BLaER1 treated with 17β-estradiol and CSF1 and Interleukin-3, amounts not matched to agents 10 nM and 100 nM (cell line): ENCODE results near the gene ZBTB18.

ENCODE experiments used
- H3K27ac ChIP-seq, 11 experiments: shearing (Covaris generic); formaldehyde crosslinking; 2 replicates each; pipeline ENCODE4 v1.8.1; 2022
- H3K27me3 ChIP-seq, 11 experiments: shearing (Covaris generic); formaldehyde crosslinking; 2 replicates each; pipeline ENCODE4 v1.8.1; 2022
- H3K36me3 ChIP-seq, 11 experiments: shearing (Covaris generic); formaldehyde crosslinking; 2 replicates each; pipeline ENCODE4 v1.8.1; 2022
- H3K4me1 ChIP-seq, 10 experiments: shearing (Covaris generic); formaldehyde crosslinking; 2 replicates each; pipeline ENCODE4 v1.8.1; 2022
- H3K4me2 ChIP-seq, 11 experiments: shearing (Covaris generic); formaldehyde crosslinking; 2 replicates each; pipeline ENCODE4 v1.8.1; 2022
- H3K4me3 ChIP-seq, 10 experiments: shearing (Covaris generic); formaldehyde crosslinking; 2 replicates each; pipeline ENCODE4 v1.8.1; 2022
- H3K9ac ChIP-seq, 11 experiments: shearing (Covaris generic); formaldehyde crosslinking; 2 replicates each; pipeline ENCODE4 v1.8.1; 2022
- H3K9me3 ChIP-seq, 11 experiments: shearing (Covaris generic); formaldehyde crosslinking; replicated peaks in 1 of 11; 2 replicates each; pipeline ENCODE4 v1.8.1; 2022
- H4K20me1 ChIP-seq, 11 experiments: shearing (Covaris generic); formaldehyde crosslinking; 2 replicates each; pipeline ENCODE4 v1.8.1; 2022
- Cebpa-rat ChIP-seq, 11 experiments: shearing (Covaris generic); IDR thresholded peaks; 2 replicates each; pipeline ENCODE4 v1.8.1; 2022

ZBTB18 gene

DNA sequence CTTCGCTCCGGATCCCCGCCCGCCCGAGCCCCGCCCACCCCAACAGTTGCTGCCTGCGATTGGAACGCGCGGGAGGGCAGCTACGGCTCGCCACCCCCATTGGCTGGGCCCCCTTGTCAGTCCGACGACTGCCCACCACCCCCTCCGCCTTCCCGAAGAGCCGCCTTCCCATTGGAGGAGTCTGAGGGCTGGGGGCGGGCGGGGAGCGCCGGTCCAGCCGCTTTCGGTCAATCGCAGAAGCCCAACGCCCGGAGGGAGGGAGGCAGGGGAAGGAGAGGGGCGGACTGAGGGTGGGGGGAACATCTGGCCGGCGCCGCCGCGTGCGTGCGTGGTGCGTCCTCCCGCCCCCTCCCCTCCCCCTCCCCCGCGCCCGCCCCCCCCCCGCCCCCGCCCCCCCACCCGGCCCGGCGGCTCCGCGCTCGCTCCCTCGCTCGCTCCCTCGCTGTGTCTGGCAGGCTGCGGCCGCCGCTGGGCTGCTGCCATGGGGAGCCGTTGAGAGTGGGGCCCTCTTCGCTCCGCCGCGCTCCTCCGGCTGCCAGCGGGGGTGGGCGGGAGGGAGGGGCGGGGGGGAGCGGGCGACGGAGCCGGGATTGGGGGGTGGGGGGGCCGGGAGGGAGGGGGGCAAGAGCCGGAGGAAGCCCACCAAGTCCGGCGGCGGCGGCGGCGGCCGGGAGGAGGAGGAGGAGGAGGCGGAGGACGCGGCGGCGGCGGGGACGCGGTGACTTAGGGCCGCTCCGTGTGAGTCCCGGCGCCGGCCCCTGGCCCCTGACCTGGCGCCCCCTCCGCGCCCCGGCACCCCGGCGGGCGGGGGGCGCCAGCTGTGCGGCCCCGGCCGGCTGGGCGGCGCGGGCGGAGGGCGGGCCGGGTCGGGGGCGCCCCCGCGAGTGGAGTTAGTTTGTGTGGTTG lies 2.6 kb upstream of the ZBTB18 start:
- Histone ChIP-seq H3K9ac (peak overlapping the region; percentile 79 to 91 (median 88)), H3K4me2 (no peak overlapping the region), H3K4me3 (peak overlapping the region; percentile 80 to 93 (median 88))

DNA sequence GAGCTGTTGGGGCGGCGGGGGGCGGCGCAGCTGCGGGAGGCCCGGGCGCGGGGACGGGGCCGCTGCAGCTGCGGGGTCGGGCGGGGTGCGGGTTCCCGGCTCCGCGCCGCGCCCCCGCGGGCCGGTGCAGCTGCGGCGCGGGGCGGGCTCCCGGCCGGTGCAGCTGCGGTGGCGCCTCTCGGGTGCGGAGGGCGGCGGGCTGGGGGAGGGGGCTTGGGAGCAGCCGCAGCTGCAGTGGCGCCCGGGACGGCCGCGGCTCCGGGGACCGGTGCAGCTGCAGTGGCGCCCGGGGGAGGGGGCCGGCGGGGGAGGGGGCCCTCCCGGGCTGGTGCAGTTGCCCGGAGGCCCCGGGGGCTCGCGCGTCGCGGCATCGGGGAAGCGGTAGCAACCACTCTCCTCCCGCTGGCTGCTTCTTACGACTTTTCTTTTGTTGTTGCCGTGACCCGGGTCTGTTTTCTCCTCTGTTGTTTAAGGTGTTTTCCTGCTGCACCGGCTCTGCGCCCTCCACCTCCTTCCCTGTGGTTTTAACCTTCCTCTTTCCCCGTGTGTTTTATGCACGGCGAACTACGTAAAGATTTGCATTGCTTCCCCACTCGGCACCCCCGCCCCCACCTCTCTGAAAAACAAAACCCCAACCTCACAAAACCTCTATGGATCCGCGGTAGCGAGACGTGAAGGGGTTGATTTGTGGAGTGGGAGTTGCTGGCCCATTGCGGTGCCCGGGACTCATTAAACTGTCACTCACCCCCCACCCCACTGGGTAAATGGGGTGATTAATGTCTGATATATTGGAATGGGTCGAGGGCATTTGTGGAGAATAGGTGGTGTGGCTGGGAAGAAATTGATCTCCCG lies 1.7 kb upstream of the ZBTB18 start:
- H3K27me3 ChIP-seq, result no peaks in the 10 kb centered on the region
- no peaks in the 10 kb centered on the region for H3K9me3 ChIP-seq
- peaks cover 8 to 13% (median 10%) of the 10 kb centered on the region in 11 experiments for H3K36me3 ChIP-seq
- peaks cover 43 to 58% (median 49%) of the 10 kb centered on the region in 10 experiments for H3K4me1 ChIP-seq
- no peak for TF ChIP-seq Cebpa-rat (IDR thresholded peaks at IDR 0.05)
- peaks cover 26 to 51% (median 45%) of the 10 kb centered on the region in 11 experiments; a peak in 20 of 22 replicates for H4K20me1 ChIP-seq
- peak overlapping the region; percentile 79 to 89 (median 86) for H3K9ac ChIP-seq
- peak overlapping the region; percentile 83 to 98 (median 93) for H3K4me2 ChIP-seq
- peak overlapping the region; percentile 59 to 91 (median 84); a peak in 21 of 22 replicates for H3K27ac ChIP-seq
- peak overlapping the region; percentile 61 to 80 (median 72) for H3K4me3 ChIP-seq

More for the DNA sequence above, 2.6 kb upstream of the ZBTB18 start:
- TF ChIP-seq Cebpa-rat (IDR thresholded peaks at IDR 0.05), result no peak
- Histone ChIP-seq H3K27me3 (no peaks in the 10 kb centered on the region), H4K20me1 (peaks cover 17 to 42% (median 38%) of the 10 kb centered on the region in 11 experiments; a peak in 20 of 22 replicates), H3K9me3 (no peaks in the 10 kb centered on the region), H3K27ac (peak overlapping the region; percentile 59 to 91 (median 87); a peak in 20 of 22 replicates), H3K36me3 (peaks cover 0 to 4% (median 1%) of the 10 kb centered on the region in 11 experiments; a peak in 12 of 22 replicates), H3K4me1 (peaks cover 43 to 55% (median 49%) of the 10 kb centered on the region in 10 experiments)

DNA sequence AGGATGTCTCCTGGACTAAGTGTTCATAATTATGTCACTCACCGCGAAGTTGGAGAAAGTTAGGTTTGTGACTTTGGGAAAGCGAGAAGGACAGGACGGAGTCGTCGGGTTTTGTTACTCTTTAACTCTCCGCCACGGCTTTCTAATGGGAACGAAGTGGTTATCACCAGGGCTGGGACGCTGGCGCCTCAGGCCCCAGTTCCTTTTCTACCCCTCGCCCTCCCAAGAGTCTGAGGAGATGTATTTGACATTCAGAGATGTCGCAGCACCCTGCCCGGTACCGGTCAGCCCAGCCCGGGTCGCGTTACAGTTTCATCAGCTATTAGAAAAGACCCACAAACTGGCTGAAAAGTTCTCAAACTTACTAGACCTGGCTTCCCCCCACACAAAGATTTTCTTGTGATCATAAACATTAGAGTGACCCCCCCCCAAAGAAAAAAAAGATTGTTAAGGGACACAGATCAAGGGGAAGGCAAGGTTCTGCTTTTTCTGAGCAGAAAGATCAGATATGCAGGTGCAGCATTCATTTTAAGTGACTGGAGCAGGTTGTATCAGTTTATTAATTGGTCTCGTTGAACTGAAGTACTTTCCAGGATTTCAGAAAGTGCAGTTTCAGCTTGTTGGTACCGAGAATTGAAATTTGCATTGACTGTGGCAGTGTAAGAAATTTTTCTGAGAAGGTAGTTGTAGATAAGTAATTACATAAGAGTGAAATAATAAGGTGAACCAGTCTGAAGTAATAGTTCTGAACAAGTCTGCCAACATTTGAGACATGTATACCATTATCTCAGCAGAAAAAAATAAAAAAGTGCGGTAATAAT lies 859 bp upstream of the ZBTB18 start:
- peak overlapping the region; percentile 61 to 80 (median 72) for H3K4me3 ChIP-seq
- H3K4me1 ChIP-seq, result peaks cover 43 to 58% (median 51%) of the 10 kb centered on the region in 10 experiments
- peak overlapping the region; percentile 71 to 89 (median 86) for H3K9ac ChIP-seq
- no peaks in the 10 kb centered on the region for H3K9me3 ChIP-seq
- peak overlapping the region; percentile 83 to 98 (median 93) for H3K4me2 ChIP-seq
- no peaks in the 10 kb centered on the region for H3K27me3 ChIP-seq
- peaks cover 32 to 58% (median 53%) of the 10 kb centered on the region in 11 experiments; a peak in 20 of 22 replicates for H4K20me1 ChIP-seq
- TF ChIP-seq Cebpa-rat (IDR thresholded peaks at IDR 0.05), result no peak
- peaks cover 15 to 21% (median 18%) of the 10 kb centered on the region in 11 experiments for H3K36me3 ChIP-seq
- H3K27ac ChIP-seq, result peak overlapping the region; percentile 26 to 91 (median 84); a peak in 21 of 22 replicates

DNA sequence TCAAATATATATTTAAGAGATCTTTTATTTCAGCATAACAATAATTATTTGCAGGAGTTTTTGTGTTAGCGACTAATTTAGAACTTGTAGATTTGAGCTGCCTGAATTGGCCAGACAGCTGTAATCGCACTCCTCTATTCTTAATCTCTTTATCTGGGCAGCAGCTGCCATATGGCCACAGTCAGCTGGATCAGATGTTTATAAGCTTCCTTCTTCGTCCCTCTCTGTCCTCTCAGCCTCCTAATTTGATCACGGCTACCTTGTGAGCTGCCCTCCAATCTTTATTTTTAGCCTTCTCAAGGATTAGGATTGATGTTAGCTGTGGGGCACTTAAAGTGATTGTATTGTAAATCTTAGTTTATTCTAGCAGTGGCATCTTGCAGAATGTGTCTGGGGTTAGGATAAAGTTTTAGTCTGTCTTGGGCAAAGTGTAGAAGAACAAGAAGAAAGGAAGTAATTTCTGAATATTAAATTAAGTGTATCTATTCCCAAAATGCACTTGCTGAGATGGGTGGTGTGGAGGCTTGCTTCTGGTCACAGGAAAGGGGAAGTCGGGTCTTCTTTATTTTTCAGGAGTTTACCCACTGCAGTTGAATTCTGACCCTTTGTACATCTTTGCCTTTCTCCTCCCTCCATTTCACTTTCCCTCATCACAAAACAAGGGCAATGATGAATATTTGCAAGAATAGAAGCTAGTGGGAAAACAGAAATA lies 1.1 kb downstream of the ZBTB18 start:
- Histone ChIP-seq H3K27ac (peak overlapping the region in 8 of 11 experiments; percentile 4 to 91 (median 66); a peak in 10 of 22 replicates), H3K4me1 (peaks cover 39 to 58% (median 45%) of the 10 kb centered on the region in 10 experiments), H3K4me2 (peak overlapping the region; percentile 83 to 98 (median 93)), H3K9me3 (no peaks in the 10 kb centered on the region), H3K36me3 (peaks cover 24 to 33% (median 27%) of the 10 kb centered on the region in 11 experiments), H3K9ac (peak overlapping the region in 8 of 11 experiments; percentile 9 to 89 (median 64); a peak in 12 of 22 replicates), H3K4me3 (peak overlapping the region in 3 of 10 experiments; percentile 2 to 69 (median 43); a peak in 4 of 20 replicates), H3K27me3 (no peaks in the 10 kb centered on the region), H4K20me1 (peaks cover 36 to 75% (median 63%) of the 10 kb centered on the region in 11 experiments; a peak in 20 of 22 replicates)
- no peak for TF ChIP-seq Cebpa-rat (IDR thresholded peaks at IDR 0.05)

DNA sequence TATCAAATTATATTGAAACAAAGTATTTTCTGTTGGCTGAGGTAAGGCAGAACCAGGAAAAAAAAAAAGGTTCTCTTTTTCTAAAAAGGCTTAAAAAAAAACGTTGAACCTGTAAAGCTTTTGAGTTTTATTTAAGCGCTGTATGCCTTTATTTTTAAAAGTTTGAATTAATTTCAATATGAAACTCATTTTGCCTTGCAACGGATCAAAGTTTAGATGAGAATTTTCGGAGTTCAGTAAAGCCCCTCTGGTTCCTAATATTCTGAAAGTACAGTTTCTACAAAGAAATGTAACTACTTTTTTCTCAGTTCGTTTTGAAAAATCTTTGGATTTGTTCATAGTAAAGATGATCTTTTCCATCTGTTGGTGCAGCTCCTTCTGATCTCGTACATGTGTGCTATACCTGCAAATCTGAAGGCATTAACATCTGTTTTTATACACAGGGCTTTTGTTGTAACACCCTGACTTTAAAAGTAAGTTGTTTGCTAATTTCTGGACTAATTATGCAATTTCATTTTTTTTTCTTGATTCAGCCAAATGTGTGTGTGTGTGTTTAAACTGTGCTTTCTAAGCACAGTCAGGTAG lies 1.7 kb downstream of the ZBTB18 start:
- Histone ChIP-seq H3K27me3 (no peaks in the 10 kb centered on the region), H3K4me3 (0 out of 20 replicates have a peak overlapping the region, but pooled peaks of 1 of the 10 experiments have one; percentile 43), H3K36me3 (peaks cover 24 to 39% (median 27%) of the 10 kb centered on the region in 11 experiments), H3K9me3 (no peaks in the 10 kb centered on the region), H3K9ac (peak overlapping the region in 3 of 11 experiments; percentile 86 to 89 (median 87); a peak in 3 of 22 replicates), H4K20me1 (peaks cover 36 to 79% (median 63%) of the 10 kb centered on the region in 11 experiments; a peak in 20 of 22 replicates), H3K4me1 (peaks cover 37 to 54% (median 43%) of the 10 kb centered on the region in 10 experiments), H3K4me2 (peak overlapping the region; percentile 83 to 98 (median 93); a peak in 21 of 22 replicates), H3K27ac (peak overlapping the region in 2 of 11 experiments; percentile 85 to 91; a peak in 3 of 22 replicates)
- no peak for TF ChIP-seq Cebpa-rat (IDR thresholded peaks at IDR 0.05)

DNA sequence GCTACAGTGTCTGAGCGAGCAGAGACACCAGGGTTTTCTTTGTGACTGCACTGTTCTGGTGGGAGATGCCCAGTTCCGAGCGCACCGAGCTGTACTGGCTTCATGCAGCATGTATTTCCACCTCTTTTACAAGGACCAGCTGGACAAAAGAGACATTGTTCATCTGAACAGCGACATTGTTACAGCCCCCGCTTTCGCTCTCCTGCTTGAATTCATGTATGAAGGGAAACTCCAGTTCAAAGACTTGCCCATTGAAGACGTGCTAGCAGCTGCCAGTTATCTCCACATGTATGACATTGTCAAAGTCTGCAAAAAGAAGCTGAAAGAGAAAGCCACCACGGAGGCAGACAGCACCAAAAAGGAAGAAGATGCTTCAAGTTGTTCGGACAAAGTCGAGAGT lies 2.7 kb downstream of the ZBTB18 start:
- Histone ChIP-seq H4K20me1 (peaks cover 36 to 79% (median 63%) of the 10 kb centered on the region in 11 experiments; a peak in 20 of 22 replicates), H3K4me3 (no peak overlapping the region), H3K36me3 (peaks cover 24 to 40% (median 27%) of the 10 kb centered on the region in 11 experiments), H3K9ac (no peak overlapping the region), H3K27ac (no peak overlapping the region), H3K4me1 (peaks cover 37 to 54% (median 43%) of the 10 kb centered on the region in 10 experiments), H3K27me3 (no peaks in the 10 kb centered on the region), H3K9me3 (no peaks in the 10 kb centered on the region), H3K4me2 (no peak overlapping the region)
- TF ChIP-seq Cebpa-rat (IDR thresholded peaks at IDR 0.05), result no peak
